Tibial artery (tissue), 4 donors: ENCODE data around the gene GADD45GIP1.
A peak's percentile ranks its signal among the peaks of the same experiment; 100 is the strongest.

Source experiments
- DNase-seq, 2 donors: peaks; one replicate each; pipeline ENCODE4 v3.0.0-alpha.2; 2019
- H3K27ac ChIP-seq, 2 donors: fragments of 200-600 bp; sonication (generic) in 1 of 2; 1 replicate in 1 of 2; 2 replicates in 1 of 2; pipeline ENCODE4 v1.5.1; 2018 to 2019; ENCODE audit warnings: mild to moderate bottlenecking in 1 of 2
- H3K27me3 ChIP-seq, 2 donors: fragments of 200-600 bp; sonication (generic) in 1 of 2; one replicate each; pipeline versions ENCODE4 v1.5.1 to v1.6.0; 2016 to 2019
- H3K36me3 ChIP-seq, 3 donors: fragments of 200-600 bp; sonication (generic) in 2 of 3; one replicate each; pipeline ENCODE4 v1.5.1; 2016 to 2019; ENCODE audit warnings: mild to moderate bottlenecking in 2 of 3
- H3K4me1 ChIP-seq, 4 donors: fragments of 200-600 bp; sonication (generic) in 2 of 4; 1 replicate in 3 of 4; 2 replicates in 1 of 4; pipeline ENCODE4 v1.5.1; 2016 to 2019
- H3K4me3 ChIP-seq, 2 donors: fragments of 200-600 bp; sonication (generic) in 1 of 2; 1 replicate in 1 of 2; 2 replicates in 1 of 2; pipeline ENCODE4 v1.5.1; 2018 to 2019; ENCODE audit warnings: mild to moderate bottlenecking in 2 of 2
- H3K9me3 ChIP-seq, 3 donors: fragments of 200-600 bp; sonication (generic) in 1 of 3; one replicate each; pipeline ENCODE4 v1.5.1; 2016 to 2019
- CTCF ChIP-seq, 2 experiments: fragments of 200-600 bp in 1 of 2; fragments of 450-650 bp in 1 of 2; IDR thresholded peaks; one replicate each; pipeline ENCODE4 v1.5.1; 2017 to 2019; ENCODE audit warnings: antibody characterized with exemption in 2 of 2, mild to moderate bottlenecking in 1 of 2, moderate library complexity in 1 of 2
- intact Hi-C: fragments of 100-400 bp; cut with DNase I; formaldehyde crosslinking; loops from one replicate; pipeline ENCODE4 v1.15.0; 2023; ENCODE audit warnings: low total_unique reads

The GADD45GIP1 gene

GRCh38 chr19:12949363-12950283, 7.4 kb downstream of the GADD45GIP1 start:
- Histone ChIP-seq H3K36me3 (peaks cover 59 to 80% (median 63%) of the 10 kb centered on the region in 3 donors), H3K4me1 (peaks cover 0 to 46% (median 34%) of the 10 kb centered on the region in 4 donors), H3K27ac (no peak overlapping the region), H3K4me3 (no peak overlapping the region), H3K27me3 (no peaks in the 10 kb centered on the region), H3K9me3 (no peaks in the 10 kb centered on the region)
- intact Hi-C loops = loop anchor here (10.0 kb wide), 1 partner anchor 65 kb away; the partner anchor contains the start of genes DNASE2 and KLF1
- no peak for DNase-seq
- no peak for TF ChIP-seq CTCF (IDR thresholded peaks at IDR 0.05)

- peaks cover 56 to 80% (median 69%) of the 10 kb centered on the region in 3 donors for H3K36me3 ChIP-seq
- intact Hi-C loops = loop anchor here (10.0 kb wide), 1 partner anchor 64 kb away; the partner anchor contains the start of genes DNASE2 and KLF1
- H3K4me1 ChIP-seq = peaks cover 0 to 38% (median 28%) of the 10 kb centered on the region in 4 donors
- H3K9me3 ChIP-seq = no peaks in the 10 kb centered on the region
- peak overlapping the region in 1 of 2 donors; percentile 20 for H3K27ac ChIP-seq
- DNase-seq = no peak
- no peaks in the 10 kb centered on the region for H3K27me3 ChIP-seq
- TF ChIP-seq CTCF (IDR thresholded peaks at IDR 0.05) = no peak
- H3K4me3 ChIP-seq = no peak overlapping the region
Measured at GRCh38 chr19:12948612-12949362, 8.2 kb downstream of the GADD45GIP1 start.

GRCh38 chr19:12947702-12948611, 9.1 kb downstream of the GADD45GIP1 start:
- H3K27me3 ChIP-seq = no peaks in the 10 kb centered on the region
- peak overlapping the region in 1 of 2 donors; percentile 20 for H3K27ac ChIP-seq
- intact Hi-C loops = loop anchor here (10.0 kb wide), 1 partner anchor 63 kb away; the partner anchor contains the start of genes DNASE2 and KLF1
- no peak overlapping the region for H3K4me3 ChIP-seq
- peaks cover 0 to 36% (median 25%) of the 10 kb centered on the region in 4 donors for H3K4me1 ChIP-seq
- TF ChIP-seq CTCF (IDR thresholded peaks at IDR 0.05) = no peak
- H3K9me3 ChIP-seq = no peaks in the 10 kb centered on the region
- H3K36me3 ChIP-seq = peaks cover 60 to 80% (median 69%) of the 10 kb centered on the region in 3 donors
- DNase-seq = no peak

GRCh38 chr19:12946731-12947496, 10.1 kb downstream of the GADD45GIP1 start:
- intact Hi-C loops = loop anchor here (10.0 kb wide), 1 partner anchor 62 kb away; the partner anchor contains the start of genes DNASE2 and KLF1
- Histone ChIP-seq H3K36me3 (peaks cover 62 to 80% (median 67%) of the 10 kb centered on the region in 3 donors), H3K4me1 (peaks cover 0 to 28% (median 20%) of the 10 kb centered on the region in 4 donors)

More at GRCh38 chr19:12946731-12947496, 10.1 kb downstream of the GADD45GIP1 start:
- Histone ChIP-seq H3K4me3 (peak overlapping the region; percentile 79 to 85), H3K27ac (peak overlapping the region; percentile 89 to 90), H3K9me3 (no peaks in the 10 kb centered on the region), H3K27me3 (no peaks in the 10 kb centered on the region)
- no peak for DNase-seq
- no peak for TF ChIP-seq CTCF (IDR thresholded peaks at IDR 0.05)
